MM.1S (cell line): ENCODE results near the gene PRODH.
"Not testable (repeated sequence)": the region's sequence is repeated elsewhere in the genome, so short reads cannot be mapped to it uniquely, and the experiment has no call there.

Source experiments
- DNase-seq: peaks from one replicate; pipeline ENCODE4 v3.0.0-alpha.2; 2015
- H2AFZ ChIP-seq: fragments of 300-600 bp; sonication (generic); 2 replicates; pipeline ENCODE4 v1.6.0; 2016; ENCODE audit warnings: antibody characterized with exemption, low read length
- H3F3A ChIP-seq: fragments of 300-600 bp; sonication (generic); 2 replicates; pipeline ENCODE4 v1.6.1; 2016; ENCODE audit warnings: mild to moderate bottlenecking, antibody characterized with exemption, low read length, moderate library complexity, mixed read lengths; ENCODE audit not compliant: insufficient read depth
- H3K27ac ChIP-seq: fragments of 300-600 bp; sonication (generic); 2 replicates; pipeline ENCODE4 v1.5.1; 2016; ENCODE audit warnings: mild to moderate bottlenecking, low read length
- H3K27me3 ChIP-seq: fragments of 300-600 bp; sonication (generic); replicated peaks from 2 replicates; pipeline ENCODE4 v1.6.0; 2016; ENCODE audit warnings: low read length; ENCODE audit not compliant: insufficient read depth
- H3K36me3 ChIP-seq: fragments of 300-600 bp; sonication (generic); replicated peaks from 2 replicates; pipeline ENCODE4 v1.6.1; 2016; ENCODE audit warnings: mild to moderate bottlenecking, low read length, mixed read lengths; ENCODE audit not compliant: insufficient read depth
- H3K4me1 ChIP-seq: fragments of 300-600 bp; sonication (generic); 2 replicates; pipeline ENCODE4 v1.6.1; 2016; ENCODE audit warnings: low read length, mixed read lengths
- H3K4me2 ChIP-seq: fragments of 300-600 bp; sonication (generic); 2 replicates; pipeline ENCODE4 v1.6.0; 2016; ENCODE audit warnings: low read depth, low read length
- H3K4me3 ChIP-seq: fragments of 300-600 bp; sonication (generic); 2 replicates; pipeline ENCODE4 v1.5.1; 2016; ENCODE audit warnings: low read length, mixed read lengths
- H3K79me2 ChIP-seq: fragments of 300-600 bp; sonication (generic); 2 replicates; pipeline ENCODE4 v1.6.1; 2016; ENCODE audit warnings: mixed run types, low read length, mixed read lengths
- H3K9ac ChIP-seq: fragments of 300-600 bp; sonication (generic); 2 replicates; pipeline ENCODE4 v1.6.1; 2016; ENCODE audit warnings: low read length, mixed read lengths
- H3K9me2 ChIP-seq: fragments of 300-600 bp; sonication (generic); replicated peaks from 2 replicates; pipeline ENCODE4 v1.6.1; 2016; ENCODE audit warnings: mild to moderate bottlenecking, low read length, mixed read lengths; ENCODE audit not compliant: insufficient read depth
- H3K9me3 ChIP-seq: fragments of 300-600 bp; sonication (generic); replicated peaks from 2 replicates; pipeline ENCODE4 v1.6.1; 2016; ENCODE audit warnings: mild to moderate bottlenecking, low read length, mixed read lengths; ENCODE audit not compliant: insufficient read depth
- H4K20me1 ChIP-seq: fragments of 300-600 bp; sonication (generic); 2 replicates; pipeline ENCODE4 v1.6.1; 2016; ENCODE audit warnings: mild to moderate bottlenecking, low read length, moderate library complexity, mixed read lengths; ENCODE audit not compliant: insufficient read depth
- CTCF ChIP-seq: fragments of 300-600 bp; sonication (generic); IDR thresholded peaks from 2 replicates; pipeline ENCODE4 v1.5.1; 2016; ENCODE audit warnings: antibody characterized with exemption, low read length, mixed read lengths
- EZH2 ChIP-seq: fragments of 300-600 bp; sonication (generic); optimal IDR thresholded peaks from 2 replicates; pipeline ENCODE3; 2017; ENCODE audit warnings: low read depth, mild to moderate bottlenecking, antibody characterized with exemption, low read length, mixed read lengths
- EZH2phosphoT487 ChIP-seq: fragments of 300-600 bp; sonication (generic); IDR thresholded peaks from 2 replicates; pipeline ENCODE4 v1.6.1; 2018; ENCODE audit warnings: antibody characterized with exemption, low read length

The PRODH gene

DNA sequence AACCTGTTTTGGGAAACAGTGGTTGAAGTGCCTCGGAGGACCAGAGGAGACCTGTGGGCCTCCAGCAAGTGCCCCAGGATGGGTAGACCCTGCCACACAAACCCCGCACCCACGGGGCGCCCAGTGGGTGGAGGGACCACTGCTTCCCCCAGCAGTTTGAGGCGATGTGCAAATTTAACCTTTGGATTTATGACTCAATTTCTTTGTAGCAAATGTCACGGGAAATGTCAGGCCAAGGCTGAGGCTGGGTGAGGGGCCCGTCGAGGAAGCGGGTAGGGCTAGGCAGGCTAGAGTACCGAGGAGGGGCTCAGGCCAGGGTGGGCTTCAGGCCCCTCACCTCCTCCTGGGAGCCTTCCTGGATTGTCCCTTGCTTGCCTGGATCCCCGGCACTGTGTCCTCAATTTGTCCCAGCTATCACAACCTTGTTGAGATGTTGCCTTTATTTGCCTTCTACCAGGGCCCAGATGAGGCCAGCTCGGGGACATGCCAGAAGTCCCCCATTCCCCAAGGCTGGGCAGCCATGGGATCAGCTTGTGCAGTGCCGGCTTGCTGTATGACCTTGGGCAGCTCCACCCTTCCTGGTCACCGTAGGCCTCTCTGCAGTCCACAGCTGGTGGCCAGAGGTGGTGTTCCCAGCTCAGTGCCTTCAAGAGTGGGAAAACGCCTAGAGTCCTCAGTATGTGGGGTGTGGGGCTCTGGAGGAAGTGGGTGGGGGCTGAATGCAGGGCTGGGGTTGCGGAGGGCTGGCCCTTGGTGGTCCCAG is 39.5 kb upstream of the PRODH start:
- H3K4me2 ChIP-seq: no peak overlapping the region
- no peak overlapping the region for H3K27ac ChIP-seq
- H3K79me2 ChIP-seq: no peaks in the 10 kb centered on the region
- no peaks in the 10 kb centered on the region for H3K4me1 ChIP-seq
- no peaks in the 10 kb centered on the region for H3K9me2 ChIP-seq
- H3K27me3 ChIP-seq: peaks cover 4% of the 10 kb centered on the region
- no peak overlapping the region for H3K4me3 ChIP-seq
- no peaks in the 10 kb centered on the region for H3F3A ChIP-seq
- TF ChIP-seq EZH2 (no peak), CTCF (no peak)
- H3K9ac ChIP-seq: no peak overlapping the region
- no peak overlapping the region for H2AFZ ChIP-seq
- H4K20me1 ChIP-seq: no peaks in the 10 kb centered on the region
- no peaks in the 10 kb centered on the region for H3K36me3 ChIP-seq
- DNase-seq: no peak
- H3K9me3 ChIP-seq: no peaks in the 10 kb centered on the region

DNA sequence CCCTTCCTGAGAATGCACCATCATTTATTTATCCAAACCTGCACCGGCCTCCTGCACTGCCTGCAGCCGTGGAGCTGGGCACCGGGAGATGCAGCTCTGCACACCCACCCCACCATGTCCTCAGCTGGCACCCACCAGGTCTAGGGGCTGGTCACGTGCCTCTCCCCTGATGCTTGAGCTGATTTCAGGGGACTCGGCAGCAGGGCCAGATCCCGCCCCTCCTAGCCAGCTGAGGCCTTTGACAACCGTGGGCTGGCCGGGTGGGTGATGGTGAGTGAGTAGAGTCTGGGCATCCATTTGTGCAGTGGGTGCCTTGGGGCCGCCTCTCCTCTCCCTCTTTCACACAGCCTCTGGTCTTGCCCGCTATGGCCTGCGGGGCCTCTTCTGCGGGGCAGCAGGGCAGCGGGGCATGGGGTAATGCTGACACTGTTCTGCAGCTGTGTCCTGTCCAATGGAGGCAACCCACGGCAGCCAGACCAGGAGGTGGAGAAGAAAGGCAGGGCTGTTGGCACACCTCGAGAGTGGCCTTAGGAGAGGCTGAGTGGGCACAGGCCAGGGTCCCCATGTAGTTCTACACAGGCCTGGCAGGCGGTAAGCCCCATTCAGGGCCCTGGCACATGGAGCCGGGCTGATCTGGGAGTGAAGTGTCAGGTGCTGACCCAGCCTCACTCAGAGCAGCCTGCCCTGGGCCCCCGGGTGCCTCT is 38.5 kb upstream of the PRODH start:
- Histone ChIP-seq H3K4me1 (no peaks in the 10 kb centered on the region), H4K20me1 (no peaks in the 10 kb centered on the region), H3K4me3 (no peak overlapping the region), H3K79me2 (no peaks in the 10 kb centered on the region), H3K36me3 (no peaks in the 10 kb centered on the region), H3K27me3 (peaks cover 8% of the 10 kb centered on the region), H3K27ac (no peak overlapping the region), H3K9me2 (no peaks in the 10 kb centered on the region), H3K9me3 (no peaks in the 10 kb centered on the region), H3K4me2 (no peak overlapping the region), H3K9ac (no peak overlapping the region), H3F3A (no peaks in the 10 kb centered on the region), H2AFZ (no peak overlapping the region)
- DNase-seq: no peak
- TF ChIP-seq CTCF (no peak), EZH2 (no peak), EZH2phosphoT487 (no peak)

GRCh38 chr22:18973264-18974031 is 37.4 kb upstream of the PRODH start:
- DNase-seq: no peak
- H3K4me3 ChIP-seq: no peak overlapping the region
- no peaks in the 10 kb centered on the region for H3F3A ChIP-seq
- no peak overlapping the region for H3K27ac ChIP-seq
- H3K4me1 ChIP-seq: no peaks in the 10 kb centered on the region
- no peaks in the 10 kb centered on the region for H3K9me3 ChIP-seq
- TF ChIP-seq EZH2: no peak
- no peak for TF ChIP-seq EZH2phosphoT487
- no peak for TF ChIP-seq CTCF
- no peaks in the 10 kb centered on the region for H4K20me1 ChIP-seq
- H3K79me2 ChIP-seq: no peaks in the 10 kb centered on the region
- H2AFZ ChIP-seq: no peak overlapping the region
- H3K36me3 ChIP-seq: no peaks in the 10 kb centered on the region
- no peaks in the 10 kb centered on the region for H3K9me2 ChIP-seq
- H3K27me3 ChIP-seq: peaks cover 14% of the 10 kb centered on the region
- no peak overlapping the region for H3K9ac ChIP-seq
- no peak overlapping the region for H3K4me2 ChIP-seq

GRCh38 chr22:18972591-18972990 is 36.5 kb upstream of the PRODH start:
- not testable (repeated sequence) for H4K20me1 ChIP-seq, H3K9ac ChIP-seq, DNase-seq, H3K4me3 ChIP-seq, H3K9me2 ChIP-seq, H3K36me3 ChIP-seq, H3K4me2 ChIP-seq, H3K9me3 ChIP-seq, H3K4me1 ChIP-seq, H3F3A ChIP-seq, H2AFZ ChIP-seq, H3K79me2 ChIP-seq, H3K27ac ChIP-seq
- H3K27me3 ChIP-seq: peaks cover 17% of the 10 kb centered on the region

DNA sequence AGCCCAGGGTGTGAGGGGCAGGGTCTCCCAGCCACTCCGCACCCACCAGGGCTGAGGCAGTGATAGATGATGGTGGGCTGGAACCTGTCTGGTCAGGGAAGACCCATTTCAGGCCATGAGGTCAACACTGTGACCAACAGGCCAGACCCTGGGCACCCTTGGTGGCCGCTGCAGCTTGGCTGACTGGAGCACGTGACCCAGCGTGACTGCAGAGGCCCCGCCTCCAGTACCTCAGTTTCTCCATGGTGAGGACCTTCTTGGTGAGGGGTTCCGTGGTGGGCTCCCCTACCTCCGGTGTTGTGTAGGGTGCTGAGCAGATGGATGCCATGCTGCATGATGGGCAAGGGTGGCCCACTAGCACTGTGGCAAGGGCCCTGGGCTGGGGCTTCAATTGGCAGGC is 35.9 kb upstream of the PRODH start:
- H3K4me2 ChIP-seq, H3K9me2 ChIP-seq: not testable (repeated sequence)

More for the DNA sequence above, 35.9 kb upstream of the PRODH start:
- not testable (repeated sequence) for H3K4me3 ChIP-seq, H3K27ac ChIP-seq, H4K20me1 ChIP-seq, DNase-seq, H2AFZ ChIP-seq, H3K79me2 ChIP-seq, H3K4me1 ChIP-seq, H3K9ac ChIP-seq, H3F3A ChIP-seq, H3K9me3 ChIP-seq, H3K36me3 ChIP-seq
- H3K27me3 ChIP-seq: peaks cover 19% of the 10 kb centered on the region
